Body of pancreas (tissue), 4 donors: Measurements from ENCODE around the gene TDRD7.

Source experiments
- POLR2A ChIP-seq, 3 donors: fragments of 450-650 bp; IDR thresholded peaks; one replicate each; pipeline ENCODE4 v1.6.1; 2016; ENCODE audit warnings: antibody characterized with exemption in 3 of 3, mild to moderate bottlenecking in 2 of 3
- TF ChIP-seq, protein P1 (sequence below), 7 experiments: fragments of 450-650 bp in 4 of 7; fragments of 200-600 bp in 3 of 7; sonication (generic) in 3 of 7; IDR thresholded peaks; one replicate each; pipeline ENCODE4 v1.5.1; 2016 to 2019; ENCODE audit warnings: antibody characterized with exemption in 7 of 7

DNA sequence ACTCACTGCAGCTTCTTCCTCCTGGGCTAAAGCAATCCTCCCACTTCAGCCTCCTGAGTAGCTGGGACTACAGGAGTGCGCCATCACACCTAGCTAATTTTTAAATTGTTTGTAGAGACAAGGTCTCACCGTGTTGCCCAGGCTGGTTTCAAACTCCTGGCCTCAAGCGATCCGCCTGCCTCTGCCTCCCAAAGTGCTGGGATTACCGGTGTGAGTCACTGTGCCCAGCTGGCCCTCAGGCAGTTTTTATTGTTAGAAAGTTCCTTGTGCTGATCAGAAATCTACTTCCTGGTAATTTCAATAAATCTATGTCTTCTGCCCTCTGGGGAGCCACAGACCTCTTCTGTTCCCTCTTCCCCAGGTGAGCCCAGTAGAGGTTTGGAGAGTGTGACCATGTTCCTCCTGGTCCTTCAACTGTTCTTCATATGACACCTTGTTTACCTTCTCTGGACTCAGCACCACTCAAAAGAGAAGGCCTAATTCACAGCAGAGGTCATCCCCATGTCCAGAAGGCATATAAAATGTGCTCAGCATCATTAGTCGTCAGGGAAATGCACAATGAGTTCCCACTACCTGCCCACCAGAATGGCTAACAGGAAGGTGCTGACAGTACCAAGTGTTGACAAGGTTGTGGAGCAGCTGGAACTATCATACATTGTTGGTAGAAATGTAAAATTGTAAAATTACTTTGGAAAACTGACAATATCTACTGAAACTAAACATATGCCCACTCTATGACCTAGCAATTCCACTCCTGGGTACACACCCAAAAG is 99.9 kb downstream of the TDRD7 start:
- TF ChIP-seq, protein P1, sequence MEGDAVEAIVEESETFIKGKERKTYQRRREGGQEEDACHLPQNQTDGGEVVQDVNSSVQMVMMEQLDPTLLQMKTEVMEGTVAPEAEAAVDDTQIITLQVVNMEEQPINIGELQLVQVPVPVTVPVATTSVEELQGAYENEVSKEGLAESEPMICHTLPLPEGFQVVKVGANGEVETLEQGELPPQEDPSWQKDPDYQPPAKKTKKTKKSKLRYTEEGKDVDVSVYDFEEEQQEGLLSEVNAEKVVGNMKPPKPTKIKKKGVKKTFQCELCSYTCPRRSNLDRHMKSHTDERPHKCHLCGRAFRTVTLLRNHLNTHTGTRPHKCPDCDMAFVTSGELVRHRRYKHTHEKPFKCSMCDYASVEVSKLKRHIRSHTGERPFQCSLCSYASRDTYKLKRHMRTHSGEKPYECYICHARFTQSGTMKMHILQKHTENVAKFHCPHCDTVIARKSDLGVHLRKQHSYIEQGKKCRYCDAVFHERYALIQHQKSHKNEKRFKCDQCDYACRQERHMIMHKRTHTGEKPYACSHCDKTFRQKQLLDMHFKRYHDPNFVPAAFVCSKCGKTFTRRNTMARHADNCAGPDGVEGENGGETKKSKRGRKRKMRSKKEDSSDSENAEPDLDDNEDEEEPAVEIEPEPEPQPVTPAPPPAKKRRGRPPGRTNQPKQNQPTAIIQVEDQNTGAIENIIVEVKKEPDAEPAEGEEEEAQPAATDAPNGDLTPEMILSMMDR (IDR thresholded peaks at IDR 0.05): no peak
- no peak for TF ChIP-seq POLR2A (IDR thresholded peaks at IDR 0.05)
